ENCODE measurements around the gene PMAIP1.

DNA sequence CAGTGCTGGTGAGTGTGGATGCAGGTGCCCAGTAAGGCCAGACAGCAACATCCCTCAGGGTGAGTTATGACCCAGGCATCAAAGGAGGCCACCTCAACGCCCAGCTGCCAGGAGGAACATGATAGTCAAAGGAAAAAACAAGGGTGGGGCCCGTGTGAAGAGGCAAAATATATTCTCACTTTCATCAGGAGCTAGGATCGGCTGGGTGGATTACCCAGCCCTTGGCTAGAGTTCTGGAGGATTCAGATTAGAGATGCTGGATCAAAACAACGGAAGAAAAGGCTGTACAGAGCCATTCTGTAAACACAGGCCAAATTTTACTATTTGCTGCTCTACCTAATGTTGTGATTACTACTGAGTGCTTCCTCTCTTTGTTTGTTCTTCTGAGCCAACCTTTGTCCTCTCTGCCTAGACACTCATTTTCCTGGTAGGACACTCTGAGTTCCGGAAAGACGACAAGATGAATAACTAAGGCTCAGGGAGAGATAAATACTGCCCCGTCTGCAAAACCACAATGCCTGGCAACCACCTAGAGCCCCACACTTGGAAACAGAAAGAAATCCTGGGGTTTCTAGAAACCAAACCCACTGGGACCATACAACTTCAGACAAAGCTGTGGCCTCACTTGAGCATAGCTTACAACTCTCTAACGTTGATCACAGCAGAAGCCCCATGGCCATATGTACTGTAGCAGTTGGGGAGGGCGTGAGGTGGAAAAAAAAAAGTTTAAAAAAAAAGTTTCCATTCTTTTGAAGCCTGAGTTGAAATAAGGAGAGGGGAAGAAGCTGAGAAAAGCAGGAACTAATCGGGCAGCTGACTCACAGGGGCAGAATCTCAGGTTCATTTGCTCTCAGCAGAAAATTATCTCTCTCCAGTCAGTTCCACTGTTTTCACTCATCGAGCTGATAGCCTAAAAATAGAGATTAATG lies 17.8 kb upstream of the PMAIP1 start:
- TF ChIP-seq POLR2AphosphoS5 (IDR thresholded peaks at IDR 0.05) (no peak), POLR2A (IDR thresholded peaks at IDR 0.05) (no peak)

All from spleen (tissue), 3 donors.